OCI-LY1 (cell line): ENCODE results near the gene RAB5IF.
"Not testable (repeated sequence)": the region's sequence is repeated elsewhere in the genome, so short reads cannot be mapped to it uniquely, and the experiment has no call there.

Experiments used
- H2AFZ ChIP-seq: fragments of 200-600 bp; sonication (generic), shearing (Covaris generic); 2 replicates; pipeline ENCODE4 v1.6.0; 2014; ENCODE audit warnings: antibody characterized with exemption, mild to moderate bottlenecking, low read length
- H3F3A ChIP-seq: fragments of 200-600 bp; sonication (generic), shearing (Covaris generic); 2 replicates; pipeline ENCODE4 v1.6.0; 2014; ENCODE audit warnings: mild to moderate bottlenecking, antibody characterized with exemption, low read length, moderate library complexity; ENCODE audit not compliant: insufficient read depth
- H3K27ac ChIP-seq: fragments of 200-600 bp; sonication (generic); 2 replicates; pipeline ENCODE4 v1.5.1; 2014; ENCODE audit warnings: low read length, mixed run types, mild to moderate bottlenecking, low read depth; ENCODE audit not compliant: poor library complexity, severe bottlenecking
- H3K27me3 ChIP-seq: fragments of 200-600 bp; sonication (generic); 2 replicates; pipeline ENCODE4 v1.6.0; 2014; ENCODE audit warnings: antibody characterized with exemption, mild to moderate bottlenecking, low read length, moderate library complexity; ENCODE audit not compliant: insufficient read depth
- H3K36me3 ChIP-seq: fragments of 200-600 bp; sonication (generic); 2 replicates; pipeline ENCODE4 v1.6.1; 2014; ENCODE audit warnings: mild to moderate bottlenecking, antibody characterized with exemption, low read length, moderate library complexity, mixed read lengths; ENCODE audit not compliant: insufficient read depth
- H3K4me1 ChIP-seq: fragments of 200-600 bp; sonication (generic); 2 replicates; pipeline ENCODE4 v1.5.1; 2014; ENCODE audit warnings: mild to moderate bottlenecking, low read length, moderate library complexity; ENCODE audit not compliant: insufficient read depth, severe bottlenecking
- H3K4me2 ChIP-seq: fragments of 200-600 bp; sonication (generic), shearing (Covaris generic); 2 replicates; pipeline ENCODE4 v1.6.1; 2014; ENCODE audit warnings: low read length
- H3K4me3 ChIP-seq: fragments of 200-600 bp; sonication (generic); 2 replicates; pipeline ENCODE4 v1.5.1; 2014; ENCODE audit warnings: low read length, low read depth, mild to moderate bottlenecking, mixed read lengths; ENCODE audit not compliant: poor library complexity, severe bottlenecking
- H3K79me2 ChIP-seq: fragments of 200-600 bp; shearing (Covaris generic); 2 replicates; pipeline ENCODE4 v1.6.1; 2016; ENCODE audit warnings: mixed run types, low read length, mixed read lengths; ENCODE audit not compliant: insufficient read depth
- H3K9ac ChIP-seq: fragments of 200-600 bp; sonication (generic), shearing (Covaris generic); 2 replicates; pipeline ENCODE4 v1.6.1; 2014; ENCODE audit warnings: mild to moderate bottlenecking, low read length, mixed read lengths
- H3K9me2 ChIP-seq: fragments of 200-600 bp; sonication (generic), shearing (Covaris generic); 2 replicates; pipeline ENCODE4 v1.6.1; 2014; ENCODE audit warnings: low read depth, mild to moderate bottlenecking, low read length, mixed read lengths
- H3K9me3 ChIP-seq: fragments of 200-600 bp; shearing (Covaris generic); 2 replicates; pipeline ENCODE4 v1.6.1; 2014; ENCODE audit warnings: low read length, mixed read lengths
- H4K20me1 ChIP-seq: fragments of 200-600 bp; sonication (generic), shearing (Covaris generic); 2 replicates; pipeline ENCODE4 v1.6.0; 2016; ENCODE audit warnings: mild to moderate bottlenecking, low read length; ENCODE audit not compliant: insufficient read depth
- EZH2 ChIP-seq: fragments of 200-600 bp; sonication (generic), shearing (Covaris generic); IDR thresholded peaks from 2 replicates; pipeline ENCODE4 v1.8.0; 2017; ENCODE audit warnings: borderline replicate concordance, mixed run types, mild to moderate bottlenecking, antibody characterized with exemption, low read length, moderate library complexity, mixed read lengths
- TF ChIP-seq, protein P1 (sequence below): fragments of 200-600 bp; sonication (generic), shearing (Covaris generic); IDR thresholded peaks from 2 replicates; pipeline ENCODE4 v1.5.1; 2017; ENCODE audit warnings: mild to moderate bottlenecking, antibody characterized with exemption, low read length, moderate library complexity, mixed read lengths

RAB5IF gene

DNA sequence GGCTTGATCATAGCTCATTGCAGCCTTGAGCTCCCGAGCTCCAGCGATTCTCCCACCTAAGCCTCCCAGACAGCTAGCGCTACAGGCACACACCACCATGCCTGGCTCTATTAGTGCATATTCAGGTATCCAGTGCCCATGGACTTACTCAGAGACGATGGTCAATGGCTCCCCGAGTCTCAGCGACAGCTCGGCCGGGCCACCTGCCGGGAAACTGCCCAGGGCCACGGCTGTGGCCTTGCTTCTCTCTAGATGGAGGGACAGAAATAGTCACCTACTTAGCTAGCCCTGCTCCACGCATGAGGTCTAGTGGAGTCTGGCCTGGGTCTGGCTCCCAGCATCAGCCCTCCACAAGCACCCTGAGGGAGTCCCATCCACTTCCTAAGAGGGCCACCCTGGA is 28.8 kb downstream of the RAB5IF start:
- Histone ChIP-seq H3K4me2 (no peak overlapping the region), H3K79me2 (no peaks in the 10 kb centered on the region), H3F3A (no peaks in the 10 kb centered on the region), H4K20me1 (no peaks in the 10 kb centered on the region), H3K27ac (no peak overlapping the region), H3K4me3 (no peak overlapping the region), H3K9me3 (no peaks in the 10 kb centered on the region), H3K27me3 (no peaks in the 10 kb centered on the region), H3K9ac (no peak overlapping the region), H3K9me2 (no peaks in the 10 kb centered on the region), H3K4me1 (peaks cover 10% of the 10 kb centered on the region), H3K36me3 (no peaks in the 10 kb centered on the region), H2AFZ (no peak overlapping the region)
- TF ChIP-seq, protein P1, sequence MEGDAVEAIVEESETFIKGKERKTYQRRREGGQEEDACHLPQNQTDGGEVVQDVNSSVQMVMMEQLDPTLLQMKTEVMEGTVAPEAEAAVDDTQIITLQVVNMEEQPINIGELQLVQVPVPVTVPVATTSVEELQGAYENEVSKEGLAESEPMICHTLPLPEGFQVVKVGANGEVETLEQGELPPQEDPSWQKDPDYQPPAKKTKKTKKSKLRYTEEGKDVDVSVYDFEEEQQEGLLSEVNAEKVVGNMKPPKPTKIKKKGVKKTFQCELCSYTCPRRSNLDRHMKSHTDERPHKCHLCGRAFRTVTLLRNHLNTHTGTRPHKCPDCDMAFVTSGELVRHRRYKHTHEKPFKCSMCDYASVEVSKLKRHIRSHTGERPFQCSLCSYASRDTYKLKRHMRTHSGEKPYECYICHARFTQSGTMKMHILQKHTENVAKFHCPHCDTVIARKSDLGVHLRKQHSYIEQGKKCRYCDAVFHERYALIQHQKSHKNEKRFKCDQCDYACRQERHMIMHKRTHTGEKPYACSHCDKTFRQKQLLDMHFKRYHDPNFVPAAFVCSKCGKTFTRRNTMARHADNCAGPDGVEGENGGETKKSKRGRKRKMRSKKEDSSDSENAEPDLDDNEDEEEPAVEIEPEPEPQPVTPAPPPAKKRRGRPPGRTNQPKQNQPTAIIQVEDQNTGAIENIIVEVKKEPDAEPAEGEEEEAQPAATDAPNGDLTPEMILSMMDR = no peak
- no peak for TF ChIP-seq EZH2

DNA sequence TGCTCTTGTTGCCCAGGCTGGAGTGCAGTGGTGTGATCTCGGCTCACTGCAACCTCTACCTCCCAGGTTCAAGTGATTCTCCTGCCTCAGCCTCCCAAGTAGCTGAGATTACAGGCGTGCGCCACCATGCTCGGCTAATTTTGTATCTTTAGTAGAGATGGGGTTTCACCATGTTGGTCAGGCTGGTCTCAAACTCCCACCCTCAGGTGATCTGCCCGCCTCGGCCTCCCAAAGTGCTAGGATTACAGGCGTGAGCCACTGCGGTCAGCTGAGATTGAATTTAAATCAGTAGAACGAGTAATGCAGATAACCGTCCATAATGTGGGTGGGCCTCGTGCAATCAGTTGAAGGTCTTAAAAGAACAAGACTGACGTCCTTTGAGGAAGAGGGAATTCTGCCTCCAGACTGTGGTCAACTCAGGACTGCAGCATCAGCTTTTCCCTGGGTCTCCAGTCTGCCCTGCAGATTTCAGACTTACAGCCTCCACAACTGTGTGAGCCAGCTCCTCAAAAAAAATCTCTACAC is 33.4 kb downstream of the RAB5IF start:
- H3K79me2 ChIP-seq, H3K4me2 ChIP-seq, H4K20me1 ChIP-seq, H2AFZ ChIP-seq, H3K4me3 ChIP-seq, H3K9ac ChIP-seq, H3K27ac ChIP-seq, H3K9me3 ChIP-seq, H3K9me2 ChIP-seq, H3F3A ChIP-seq, H3K4me1 ChIP-seq, H3K27me3 ChIP-seq, H3K36me3 ChIP-seq: not testable (repeated sequence)

DNA sequence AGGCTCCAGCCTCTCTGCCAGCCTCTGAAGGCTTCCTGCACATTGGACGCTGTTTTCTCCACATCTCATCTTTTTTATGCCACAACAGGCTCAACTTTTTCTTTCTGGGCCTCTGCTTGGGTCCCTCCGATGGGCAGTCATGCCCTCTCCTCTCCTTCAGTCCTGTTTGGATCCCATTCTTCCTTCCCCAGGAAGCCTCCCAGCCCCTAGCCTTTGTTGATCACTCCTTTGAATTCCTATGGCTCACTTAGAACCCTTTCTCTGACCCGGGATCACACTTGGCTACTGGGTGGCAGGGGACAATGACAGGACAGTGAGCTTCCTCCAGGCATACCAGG is 35.9 kb downstream of the RAB5IF start:
- Histone ChIP-seq H2AFZ (no peak overlapping the region), H4K20me1 (no peaks in the 10 kb centered on the region), H3K36me3 (no peaks in the 10 kb centered on the region), H3K9me2 (no peaks in the 10 kb centered on the region), H3K9me3 (no peaks in the 10 kb centered on the region), H3K4me3 (no peak overlapping the region), H3K4me2 (no peak overlapping the region), H3K79me2 (no peaks in the 10 kb centered on the region), H3K27ac (no peak overlapping the region), H3K9ac (no peak overlapping the region), H3K27me3 (no peaks in the 10 kb centered on the region), H3F3A (no peaks in the 10 kb centered on the region), H3K4me1 (no peaks in the 10 kb centered on the region)
- TF ChIP-seq, protein P1 = no peak
- no peak for TF ChIP-seq EZH2

DNA sequence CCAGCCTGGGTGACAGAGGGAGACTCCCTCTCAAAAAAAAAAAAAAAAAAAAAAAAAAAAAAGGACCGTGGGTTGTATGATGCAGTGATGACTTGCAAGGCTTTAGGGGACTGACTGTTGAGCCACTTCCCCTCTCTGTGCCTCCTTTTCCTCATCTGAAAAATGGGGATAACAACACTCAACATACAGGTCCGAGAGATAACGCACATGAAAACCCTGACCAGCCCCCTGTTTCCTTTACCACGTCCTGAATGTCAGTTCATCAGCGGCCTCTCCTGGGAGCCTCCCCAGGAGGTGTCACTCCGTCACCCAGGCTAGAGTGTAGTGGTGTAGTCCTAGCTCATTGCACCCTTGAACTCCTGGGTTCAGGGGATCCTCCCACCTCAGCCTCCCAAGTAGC is 36.6 kb downstream of the RAB5IF start:
- H4K20me1 ChIP-seq = no peaks in the 10 kb centered on the region
- H2AFZ ChIP-seq = no peak overlapping the region
- H3K79me2 ChIP-seq = no peaks in the 10 kb centered on the region
- no peaks in the 10 kb centered on the region for H3K9me2 ChIP-seq
- H3K9ac ChIP-seq = no peak overlapping the region
- H3F3A ChIP-seq = no peaks in the 10 kb centered on the region
- no peak overlapping the region for H3K27ac ChIP-seq
- no peak overlapping the region for H3K4me2 ChIP-seq
- no peak overlapping the region for H3K4me3 ChIP-seq
- no peak for TF ChIP-seq EZH2
- TF ChIP-seq, protein P1 = no peak
- no peaks in the 10 kb centered on the region for H3K9me3 ChIP-seq
- H3K36me3 ChIP-seq = no peaks in the 10 kb centered on the region
- no peaks in the 10 kb centered on the region for H3K4me1 ChIP-seq
- no peaks in the 10 kb centered on the region for H3K27me3 ChIP-seq
